GM19395 (cell line): ENCODE data around the gene ZNF428.
"Not testable (repeated sequence)": the region's sequence is repeated elsewhere in the genome, so short reads cannot be mapped to it uniquely, and the experiment has no call there.

Source experiments
- ATAC-seq: cut with Tn5 transposase; IDR thresholded peaks from one replicate; pipeline ENCODE4 v1.9.1; 2021; ENCODE audit warnings: mild to moderate bottlenecking, moderate library complexity; ENCODE audit not compliant: unreplicated experiment

The ZNF428 gene

GRCh38 chr19:43620061-43621001 lies 902 bp upstream of the ZNF428 start:
- ATAC-seq = no peak

- ATAC-seq = peak; percentile 35
Measured at GRCh38 chr19:43618921-43619261, 538 bp downstream of the ZNF428 start.

GRCh38 chr19:43616954-43617353 lies 2.5 kb downstream of the ZNF428 start:
- ATAC-seq = no peak

- ATAC-seq = no peak
Measured at GRCh38 chr19:43616306-43616705, 3.1 kb downstream of the ZNF428 start.

GRCh38 chr19:43612374-43612773 lies 7.1 kb downstream of the ZNF428 start:
- no peak for ATAC-seq

- no peak for ATAC-seq
Measured at GRCh38 chr19:43611788-43612187, 7.6 kb downstream of the ZNF428 start, which contains the start of gene SRRM5. Gene SRRM5, plus strand, starts transcription at chr19:43612088. Its CDS starts 34 bp downstream, at chr19:43612122.

- ATAC-seq = no peak
Measured at GRCh38 chr19:43610493-43610892, 8.9 kb downstream of the ZNF428 start.

- no peak for ATAC-seq
Measured at GRCh38 chr19:43609872-43610271, 9.6 kb downstream of the ZNF428 start.

GRCh38 chr19:43607238-43608205 lies 11.9 kb downstream of the ZNF428 start:
- no peak for ATAC-seq

GRCh38 chr19:43606569-43607229 lies 12.7 kb downstream of the ZNF428 start:
- ATAC-seq = no peak

- ATAC-seq = no peak
Measured at GRCh38 chr19:43605875-43606568, 13.4 kb downstream of the ZNF428 start.

- not testable (repeated sequence) for ATAC-seq
Measured at GRCh38 chr19:43600326-43600725, 19.1 kb downstream of the ZNF428 start.

GRCh38 chr19:43599635-43600295 lies 19.7 kb downstream of the ZNF428 start:
- ATAC-seq = no peak

GRCh38 chr19:43598445-43599240 lies 20.8 kb downstream of the ZNF428 start:
- no peak for ATAC-seq

GRCh38 chr19:43597876-43598275 lies 21.6 kb downstream of the ZNF428 start:
- ATAC-seq = no peak

- ATAC-seq = no peak
Measured at GRCh38 chr19:43596842-43597461, 22.5 kb downstream of the ZNF428 start.

- ATAC-seq = peak; percentile 78
Measured at GRCh38 chr19:43595999-43596841, 23.2 kb downstream of the ZNF428 start, which contains the start of the genes IRGQ and ZNF576. Gene IRGQ, minus strand, starts transcription at chr19:43596134. Its CDS starts 796 bp downstream, at chr19:43595338. Gene ZNF576, plus strand, starts transcription at chr19:43596595. Its CDS starts 514 bp downstream, at chr19:43597109.
